Rectal smooth muscle tissue (tissue), 1 donor: Measurements from ENCODE around the gene THADA.
A peak's percentile ranks its signal among the peaks of the same experiment; 100 is the strongest.
"Not testable (repeated sequence)": the region's sequence is repeated elsewhere in the genome, so short reads cannot be mapped to it uniquely, and the experiment has no call there.

ENCODE experiments used
- H3K27ac ChIP-seq: one replicate; pipeline ENCODE4 v1.7.0; 2013; ENCODE audit warnings: low read depth, low read length, inconsistent platforms
- H3K27me3 ChIP-seq: one replicate; pipeline ENCODE4 v1.7.0; 2013; ENCODE audit warnings: low read length; ENCODE audit not compliant: control insufficient read depth, insufficient read depth
- H3K36me3 ChIP-seq: one replicate; pipeline ENCODE4 v1.7.0; 2013; ENCODE audit warnings: low read length; ENCODE audit not compliant: control insufficient read depth, insufficient read depth
- H3K4me1 ChIP-seq: one replicate; pipeline ENCODE4 v1.7.0; 2013; ENCODE audit warnings: low read length; ENCODE audit not compliant: control insufficient read depth, insufficient read depth
- H3K4me3 ChIP-seq: one replicate; pipeline ENCODE4 v1.7.0; 2013; ENCODE audit warnings: low read length
- H3K9ac ChIP-seq: one replicate; pipeline ENCODE4 v1.7.0; 2013; ENCODE audit warnings: low read length

The THADA gene

GRCh38 chr2:43303889-43304288 is 291.9 kb downstream of the THADA start:
- no peak overlapping the region for H3K27ac ChIP-seq
- H3K4me1 ChIP-seq: peaks cover 21% of the 10 kb centered on the region
- H3K9ac ChIP-seq: no peak overlapping the region
- no peak overlapping the region for H3K4me3 ChIP-seq
- H3K36me3 ChIP-seq: no peaks in the 10 kb centered on the region
- H3K27me3 ChIP-seq: no peaks in the 10 kb centered on the region

- H3K4me3 ChIP-seq: no peak overlapping the region
- H3K27me3 ChIP-seq: no peaks in the 10 kb centered on the region
- no peak overlapping the region for H3K9ac ChIP-seq
- H3K27ac ChIP-seq: no peak overlapping the region
- H3K4me1 ChIP-seq: peaks cover 21% of the 10 kb centered on the region
- H3K36me3 ChIP-seq: no peaks in the 10 kb centered on the region
These were observed 292.8 kb downstream of the THADA start for GRCh38 chr2:43302961-43303494.

GRCh38 chr2:43302182-43302960 is 293.5 kb downstream of the THADA start:
- Histone ChIP-seq H3K4me1 (peaks cover 21% of the 10 kb centered on the region), H3K9ac (no peak overlapping the region), H3K27ac (no peak overlapping the region)

GRCh38 chr2:43300781-43301583 is 294.9 kb downstream of the THADA start:
- peaks cover 21% of the 10 kb centered on the region for H3K4me1 ChIP-seq
- H3K9ac ChIP-seq: no peak overlapping the region
- no peaks in the 10 kb centered on the region for H3K36me3 ChIP-seq
- H3K4me3 ChIP-seq: no peak overlapping the region
- H3K27ac ChIP-seq: peak overlapping the region; percentile 18
- H3K27me3 ChIP-seq: no peaks in the 10 kb centered on the region

More at GRCh38 chr2:43302182-43302960, 293.5 kb downstream of the THADA start:
- Histone ChIP-seq H3K36me3 (no peaks in the 10 kb centered on the region), H3K4me3 (no peak overlapping the region), H3K27me3 (no peaks in the 10 kb centered on the region)

GRCh38 chr2:43300222-43300621 is 295.6 kb downstream of the THADA start:
- Histone ChIP-seq H3K9ac (no peak overlapping the region), H3K36me3 (no peaks in the 10 kb centered on the region), H3K27me3 (no peaks in the 10 kb centered on the region), H3K4me3 (no peak overlapping the region), H3K27ac (peak overlapping the region; percentile 18), H3K4me1 (peaks cover 18% of the 10 kb centered on the region)

GRCh38 chr2:43298500-43298899 is 297.3 kb downstream of the THADA start:
- Histone ChIP-seq H3K4me1 (peaks cover 23% of the 10 kb centered on the region), H3K4me3 (no peak overlapping the region), H3K36me3 (no peaks in the 10 kb centered on the region), H3K27ac (no peak overlapping the region), H3K9ac (no peak overlapping the region), H3K27me3 (no peaks in the 10 kb centered on the region)

GRCh38 chr2:43297740-43298139 is 298.1 kb downstream of the THADA start:
- H3K4me3 ChIP-seq, H3K9ac ChIP-seq, H3K27me3 ChIP-seq, H3K36me3 ChIP-seq, H3K27ac ChIP-seq: not testable (repeated sequence)
- peaks cover 24% of the 10 kb centered on the region for H3K4me1 ChIP-seq

GRCh38 chr2:43294973-43295603 is 300.8 kb downstream of the THADA start:
- no peak overlapping the region for H3K4me3 ChIP-seq
- H3K36me3 ChIP-seq: no peaks in the 10 kb centered on the region
- H3K4me1 ChIP-seq: peaks cover 9% of the 10 kb centered on the region
- H3K9ac ChIP-seq: no peak overlapping the region
- no peak overlapping the region for H3K27ac ChIP-seq
- H3K27me3 ChIP-seq: no peaks in the 10 kb centered on the region

GRCh38 chr2:43293744-43294695 is 301.8 kb downstream of the THADA start:
- no peaks in the 10 kb centered on the region for H3K36me3 ChIP-seq
- no peaks in the 10 kb centered on the region for H3K27me3 ChIP-seq
- H3K4me3 ChIP-seq: no peak overlapping the region
- peak overlapping the region; percentile 69 for H3K27ac ChIP-seq
- peaks cover 9% of the 10 kb centered on the region for H3K4me1 ChIP-seq
- H3K9ac ChIP-seq: no peak overlapping the region

- H3K4me3 ChIP-seq: no peak overlapping the region
- no peaks in the 10 kb centered on the region for H3K27me3 ChIP-seq
- peak overlapping the region; percentile 69 for H3K27ac ChIP-seq
- H3K4me1 ChIP-seq: peaks cover 9% of the 10 kb centered on the region
- no peak overlapping the region for H3K9ac ChIP-seq
- no peaks in the 10 kb centered on the region for H3K36me3 ChIP-seq
These were observed 302.7 kb downstream of the THADA start for GRCh38 chr2:43292851-43293743.

- Histone ChIP-seq H3K27me3 (no peaks in the 10 kb centered on the region), H3K9ac (no peak overlapping the region), H3K4me3 (no peak overlapping the region), H3K4me1 (peaks cover 9% of the 10 kb centered on the region), H3K36me3 (no peaks in the 10 kb centered on the region), H3K27ac (no peak overlapping the region)
These were observed 303.5 kb downstream of the THADA start for GRCh38 chr2:43292297-43292696.
